ENCODE measurements around the gene DLL4. TPM values are rescaled to one million over a fixed set of nuclear protein-coding genes. Genes with fewer than 3 reads are reported as not detected.
A peak's percentile ranks its signal among the peaks of the same experiment; 100 is the strongest.
"Not testable (repeated sequence)": the region's sequence is repeated elsewhere in the genome, so short reads cannot be mapped to it uniquely, and the experiment has no call there.

Gene DLL4
- total and polyA plus RNA-seq, 3 experiments from 2014 or later, result not detected

DNA sequence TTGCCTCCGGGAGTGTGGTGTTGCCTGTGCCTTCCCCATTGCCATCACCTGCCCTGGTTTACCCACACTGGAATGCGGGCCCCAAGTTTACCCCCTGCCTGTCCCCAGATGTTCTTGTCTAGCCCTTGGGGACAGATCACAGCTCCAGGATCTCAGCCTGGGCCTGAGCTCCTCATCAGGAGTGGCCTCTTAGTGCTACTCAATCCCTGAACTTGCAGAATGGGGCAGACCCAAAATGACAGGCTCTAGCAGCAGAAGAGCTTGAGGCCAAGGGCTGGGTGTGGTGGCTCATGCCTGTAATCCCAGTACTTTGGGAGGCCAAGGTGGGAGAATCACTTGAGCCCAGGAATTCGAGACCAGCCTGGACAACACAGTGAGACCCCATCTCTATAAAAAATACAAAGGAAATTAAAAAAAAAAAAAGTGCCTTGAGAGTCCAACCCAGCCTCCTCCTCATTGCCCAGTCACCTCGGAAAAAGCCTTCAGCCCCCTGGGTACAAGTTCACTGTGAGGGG lies 28.0 kb downstream of the DLL4 start:
- H3K36me3 ChIP-seq (ENCODE audit: insufficient read depth, low read length), result no peaks in the 10 kb centered on the region
- H3K4me1 Mint-ChIP-seq, result peaks cover 11 to 17% (median 12%) of the 10 kb centered on the region in 3 donors
- no peak overlapping the region for H3K4me3 ChIP-seq (ENCODE audit: low read length)
- no peaks in the 10 kb centered on the region for H3K9me3 Mint-ChIP-seq
- no peak for DNase-seq
- H3K27me3 Mint-ChIP-seq, result peaks cover 8 to 9% of the 10 kb centered on the region in 2 donors
- H3K27ac Mint-ChIP-seq, result no peak overlapping the region
- ChIA-PET POLR2A (no interaction called here), CTCF (interaction anchor here (1.7 kb wide), 1 partner anchor 15 kb away, joined by 4 read pairs; no protein-coding TSS in a partner anchor)
- H3K4me3 Mint-ChIP-seq, result no peak overlapping the region
- peaks cover 15% of the 10 kb centered on the region for H3K4me1 ChIP-seq (ENCODE audit: insufficient read depth, low read length)
- H3K36me3 Mint-ChIP-seq, result peaks cover 0 to 3% (median 0%) of the 10 kb centered on the region in 3 donors
- H3K9me3 ChIP-seq (ENCODE audit: low read length), result no peaks in the 10 kb centered on the region
- no peaks in the 10 kb centered on the region for H3K27me3 ChIP-seq (ENCODE audit: insufficient read depth, low read length, poor library complexity, severe bottlenecking)
- no peak overlapping the region for H3K27ac ChIP-seq (ENCODE audit: low read depth, low read length)

- Histone ChIP-seq H3K4me1 (ENCODE audit: insufficient read depth, low read length) (peaks cover 10% of the 10 kb centered on the region), H3K4me3 (ENCODE audit: low read length) (no peak overlapping the region), H3K36me3 (ENCODE audit: insufficient read depth, low read length) (no peaks in the 10 kb centered on the region), H3K27ac (ENCODE audit: low read depth, low read length) (no peak overlapping the region), H3K9me3 (ENCODE audit: low read length) (no peaks in the 10 kb centered on the region), H3K27me3 (ENCODE audit: insufficient read depth, low read length, poor library complexity, severe bottlenecking) (no peaks in the 10 kb centered on the region)
- H3K9me3 Mint-ChIP-seq, result no peaks in the 10 kb centered on the region
- peaks cover 9 to 15% (median 12%) of the 10 kb centered on the region in 3 donors for H3K4me1 Mint-ChIP-seq
- DNase-seq, result no peak
- ChIA-PET POLR2A (no interaction called here), CTCF (interaction anchor here (1.7 kb wide), 1 partner anchor 15 kb away, joined by 4 read pairs; no protein-coding TSS in a partner anchor)
- H3K27me3 Mint-ChIP-seq, result peaks cover 8 to 14% of the 10 kb centered on the region in 2 donors
- no peak overlapping the region for H3K4me3 Mint-ChIP-seq
- peaks cover 0 to 3% (median 0%) of the 10 kb centered on the region in 3 donors for H3K36me3 Mint-ChIP-seq
- H3K27ac Mint-ChIP-seq, result no peak overlapping the region
Measured at GRCh38 chr15:40957581-40958051, 28.5 kb downstream of the DLL4 start.

GRCh38 chr15:40958146-40958545 lies 29.0 kb downstream of the DLL4 start:
- peaks cover 7 to 17% of the 10 kb centered on the region in 2 donors for H3K27me3 Mint-ChIP-seq
- Histone ChIP-seq H3K36me3 (ENCODE audit: insufficient read depth, low read length) (no peaks in the 10 kb centered on the region), H3K9me3 (ENCODE audit: low read length) (no peaks in the 10 kb centered on the region), H3K4me1 (ENCODE audit: insufficient read depth, low read length) (peaks cover 8% of the 10 kb centered on the region), H3K4me3 (ENCODE audit: low read length) (no peak overlapping the region), H3K27ac (ENCODE audit: low read depth, low read length) (no peak overlapping the region), H3K27me3 (ENCODE audit: insufficient read depth, low read length, poor library complexity, severe bottlenecking) (no peaks in the 10 kb centered on the region)
- no peaks in the 10 kb centered on the region for H3K9me3 Mint-ChIP-seq
- H3K4me1 Mint-ChIP-seq, result peaks cover 6 to 11% (median 11%) of the 10 kb centered on the region in 3 donors
- ChIA-PET CTCF (interaction anchor here (1.7 kb wide), 1 partner anchor 16 kb away, joined by 4 read pairs; no protein-coding TSS in a partner anchor), POLR2A (no interaction called here)
- no peak overlapping the region for H3K27ac Mint-ChIP-seq
- peaks cover 0 to 2% (median 0%) of the 10 kb centered on the region in 3 donors for H3K36me3 Mint-ChIP-seq
- no peak for DNase-seq
- H3K4me3 Mint-ChIP-seq, result no peak overlapping the region

DNA sequence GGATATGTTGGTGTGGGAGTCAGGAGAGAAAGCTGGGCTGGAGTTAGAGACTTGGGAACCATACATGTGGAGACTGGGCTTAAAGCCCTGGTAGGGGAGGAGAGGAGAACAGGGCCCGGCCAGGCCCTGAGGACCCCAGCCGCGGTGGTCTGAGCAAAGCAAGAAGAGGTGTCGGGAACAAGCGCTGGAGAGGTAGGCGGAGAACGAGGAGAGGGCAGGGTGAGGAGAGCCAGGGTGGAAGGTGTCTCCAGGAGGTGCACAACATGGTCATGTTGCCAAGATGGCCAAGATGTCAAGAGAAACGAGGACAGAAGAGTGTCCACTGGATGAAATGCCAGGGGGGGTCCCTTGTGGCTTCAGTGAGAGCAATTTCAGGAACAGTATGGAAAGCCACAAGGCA lies 29.6 kb downstream of the DLL4 start:
- Histone ChIP-seq H3K27me3 (ENCODE audit: insufficient read depth, low read length, poor library complexity, severe bottlenecking) (no peaks in the 10 kb centered on the region), H3K36me3 (ENCODE audit: insufficient read depth, low read length) (no peaks in the 10 kb centered on the region), H3K9me3 (ENCODE audit: low read length) (no peaks in the 10 kb centered on the region), H3K4me3 (ENCODE audit: low read length) (no peak overlapping the region), H3K4me1 (ENCODE audit: insufficient read depth, low read length) (peaks cover 6% of the 10 kb centered on the region), H3K27ac (ENCODE audit: low read depth, low read length) (no peak overlapping the region)
- peaks cover 4 to 7% (median 7%) of the 10 kb centered on the region in 3 donors for H3K4me1 Mint-ChIP-seq
- no peaks in the 10 kb centered on the region for H3K36me3 Mint-ChIP-seq
- H3K9me3 Mint-ChIP-seq, result no peaks in the 10 kb centered on the region
- no peak for DNase-seq
- no peak overlapping the region for H3K4me3 Mint-ChIP-seq
- peak overlapping the region in 2 of 8 donors; percentile 42 to 48 for H3K27ac Mint-ChIP-seq
- ChIA-PET CTCF (interaction anchor here (1.7 kb wide), 1 partner anchor 17 kb away, joined by 4 read pairs; no protein-coding TSS in a partner anchor), POLR2A (no interaction called here)
- H3K27me3 Mint-ChIP-seq, result peaks cover 6 to 19% of the 10 kb centered on the region in 2 donors

- Histone ChIP-seq H3K27ac (ENCODE audit: low read depth, low read length) (no peak overlapping the region), H3K36me3 (ENCODE audit: insufficient read depth, low read length) (no peaks in the 10 kb centered on the region), H3K9me3 (ENCODE audit: low read length) (no peaks in the 10 kb centered on the region), H3K27me3 (ENCODE audit: insufficient read depth, low read length, poor library complexity, severe bottlenecking) (no peaks in the 10 kb centered on the region), H3K4me3 (ENCODE audit: low read length) (no peak overlapping the region), H3K4me1 (ENCODE audit: insufficient read depth, low read length) (no peaks in the 10 kb centered on the region)
- no peak for DNase-seq
- peak overlapping the region in 1 of 8 donors; percentile 91 for H3K27ac Mint-ChIP-seq
- H3K36me3 Mint-ChIP-seq, result no peaks in the 10 kb centered on the region
- ChIA-PET CTCF (no interaction called here), POLR2A (no interaction called here)
- peaks cover 6 to 21% of the 10 kb centered on the region in 2 donors for H3K27me3 Mint-ChIP-seq
- no peaks in the 10 kb centered on the region for H3K9me3 Mint-ChIP-seq
- H3K4me3 Mint-ChIP-seq, result no peak overlapping the region
- no peaks in the 10 kb centered on the region for H3K4me1 Mint-ChIP-seq
Measured at GRCh38 chr15:40959331-40960141, 30.4 kb downstream of the DLL4 start.

DNA sequence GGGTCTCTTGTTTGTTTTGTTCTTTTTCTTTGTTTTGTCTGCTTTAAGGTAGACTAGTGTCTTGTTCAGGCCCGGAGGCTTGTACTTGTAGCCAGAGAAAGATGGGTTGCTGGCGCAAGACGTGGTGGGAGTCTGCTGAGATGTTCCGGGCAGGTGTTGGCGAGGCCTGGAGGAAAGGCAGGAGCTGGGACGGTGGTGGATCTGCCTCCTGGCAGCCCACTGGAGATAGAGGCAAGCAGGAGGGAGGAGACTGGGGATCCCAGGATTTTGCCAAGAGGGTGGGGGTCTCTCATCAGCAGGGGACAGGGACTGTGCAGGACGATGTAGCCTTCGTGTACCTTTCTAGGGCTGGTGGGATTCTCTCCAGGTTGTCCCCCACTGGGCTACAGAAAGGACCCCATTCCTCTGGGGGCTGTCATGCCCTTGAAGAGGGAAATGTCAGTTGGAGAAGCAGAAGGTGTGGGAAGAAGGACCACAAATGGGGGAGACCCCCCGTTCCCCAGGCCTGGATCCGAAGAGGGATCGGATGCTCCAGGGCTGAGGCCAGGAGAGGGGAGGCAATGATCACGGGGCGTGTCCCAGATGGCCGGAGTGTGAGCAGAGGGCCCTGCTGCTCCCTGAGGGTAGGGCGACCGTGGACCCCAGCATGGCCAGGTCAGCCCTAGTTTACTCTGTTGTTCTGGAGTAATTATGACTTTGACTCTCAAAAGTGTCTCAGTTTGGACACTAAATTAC lies 31.2 kb downstream of the DLL4 start:
- no peak overlapping the region for H3K27ac ChIP-seq (ENCODE audit: low read depth, low read length)
- no peak overlapping the region for H3K4me3 ChIP-seq (ENCODE audit: low read length)
- POLR2A ChIA-PET, result no interaction called here
- H3K4me1 ChIP-seq (ENCODE audit: insufficient read depth, low read length), result no peaks in the 10 kb centered on the region
- Mint-ChIP-seq H3K27ac (no peak overlapping the region), H3K4me1 (no peaks in the 10 kb centered on the region), H3K4me3 (no peak overlapping the region), H3K9me3 (no peaks in the 10 kb centered on the region), H3K27me3 (peaks cover 6 to 26% of the 10 kb centered on the region in 2 donors), H3K36me3 (no peaks in the 10 kb centered on the region)
- no peaks in the 10 kb centered on the region for H3K9me3 ChIP-seq (ENCODE audit: low read length)
- H3K27me3 ChIP-seq (ENCODE audit: insufficient read depth, low read length, poor library complexity, severe bottlenecking), result no peaks in the 10 kb centered on the region
- H3K36me3 ChIP-seq (ENCODE audit: insufficient read depth, low read length), result no peaks in the 10 kb centered on the region
- no peak for DNase-seq
- CTCF ChIA-PET, result no interaction called here

DNA sequence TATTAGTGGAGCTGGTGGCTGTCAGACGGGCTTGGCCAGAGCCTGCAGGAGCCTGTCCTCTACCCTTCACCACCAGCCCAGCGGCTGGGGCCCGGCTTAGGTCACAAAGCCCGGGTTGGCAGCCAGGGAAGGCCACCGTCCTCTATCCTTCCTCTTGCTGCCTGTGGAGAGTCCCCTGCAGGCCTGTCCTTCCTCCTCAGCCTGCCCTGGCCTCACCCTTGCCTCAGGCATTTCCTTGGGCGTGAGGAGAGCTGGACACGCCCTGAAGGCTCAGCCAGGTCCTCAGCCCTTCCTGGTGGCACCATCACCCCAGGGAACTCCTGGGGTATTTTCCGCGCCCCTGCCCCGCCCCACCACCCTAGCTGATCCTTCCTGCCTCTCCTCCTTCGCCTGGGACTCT lies 31.8 kb downstream of the DLL4 start:
- no peaks in the 10 kb centered on the region for H3K9me3 ChIP-seq (ENCODE audit: low read length)
- Mint-ChIP-seq H3K4me1 (no peaks in the 10 kb centered on the region), H3K4me3 (no peak overlapping the region), H3K27ac (no peak overlapping the region), H3K27me3 (peaks cover 6 to 26% of the 10 kb centered on the region in 2 donors), H3K36me3 (no peaks in the 10 kb centered on the region), H3K9me3 (no peaks in the 10 kb centered on the region)
- H3K27me3 ChIP-seq (ENCODE audit: insufficient read depth, low read length, poor library complexity, severe bottlenecking), result no peaks in the 10 kb centered on the region
- no peak overlapping the region for H3K4me3 ChIP-seq (ENCODE audit: low read length)
- no peaks in the 10 kb centered on the region for H3K4me1 ChIP-seq (ENCODE audit: insufficient read depth, low read length)
- ChIA-PET CTCF (no interaction called here), POLR2A (no interaction called here)
- H3K27ac ChIP-seq (ENCODE audit: low read depth, low read length), result no peak overlapping the region
- DNase-seq, result no peak
- no peaks in the 10 kb centered on the region for H3K36me3 ChIP-seq (ENCODE audit: insufficient read depth, low read length)

DNA sequence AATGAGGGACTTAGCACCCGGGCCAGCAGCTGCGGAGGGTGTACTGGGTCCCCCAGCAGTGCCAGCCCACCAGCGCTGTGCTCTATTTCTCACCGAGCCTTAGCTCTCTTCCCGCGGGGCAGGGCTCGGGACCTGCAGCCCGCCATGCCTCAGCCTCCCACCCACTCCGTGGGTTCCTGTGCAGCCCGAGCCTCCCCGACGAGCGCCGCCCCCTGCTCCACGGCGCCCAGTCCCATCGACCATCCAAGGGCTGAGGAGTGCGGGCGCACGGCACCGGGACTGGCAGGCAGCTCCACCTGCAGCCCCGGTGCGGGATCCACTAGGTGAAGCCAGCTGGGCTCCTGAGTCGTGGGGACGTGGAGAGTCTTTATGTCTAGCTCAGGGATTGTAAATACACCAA lies 32.6 kb downstream of the DLL4 start:
- CTCF ChIA-PET, result interaction anchor here (0.8 to 1.2 kb wide), 3 partner anchors 9 to 31 kb away, joined by 3 read pairs; partner anchors contain the start of gene CHAC1

More for the DNA sequence above, 32.6 kb downstream of the DLL4 start:
- peaks cover 6 to 26% of the 10 kb centered on the region in 2 donors for H3K27me3 Mint-ChIP-seq
- H3K36me3 Mint-ChIP-seq; H3K27ac Mint-ChIP-seq; H3K4me1 Mint-ChIP-seq; H3K9me3 Mint-ChIP-seq; H3K4me3 Mint-ChIP-seq; H3K27me3 ChIP-seq (ENCODE audit: insufficient read depth, low read length, poor library complexity, severe bottlenecking); H3K9me3 ChIP-seq (ENCODE audit: low read length); H3K36me3 ChIP-seq (ENCODE audit: insufficient read depth, low read length); POLR2A ChIA-PET; H3K27ac ChIP-seq (ENCODE audit: low read depth, low read length); H3K4me3 ChIP-seq (ENCODE audit: low read length); DNase-seq; H3K4me1 ChIP-seq (ENCODE audit: insufficient read depth, low read length): not testable (repeated sequence)
